ENCODE measurements around the gene MRPL16. TPM values are rescaled to one million over a fixed set of nuclear protein-coding genes. Genes with fewer than 3 reads are reported as not detected.
"Not testable (repeated sequence)": the region's sequence is repeated elsewhere in the genome, so short reads cannot be mapped to it uniquely, and the experiment has no call there.

Gene MRPL16
- total RNA-seq, 2 experiments from 2014 or later: 76.4 to 78.7 TPM

GRCh38 chr11:59849129-59849528, 38.6 kb upstream of the MRPL16 start:
- H3K9me3 Mint-ChIP-seq: no peaks in the 10 kb centered on the region
- DNase-seq (no peak), ATAC-seq (no peak)
- ChIA-PET CTCF (no interaction called here), POLR2A (no interaction called here)
- H3K4me1 Mint-ChIP-seq (ENCODE audit: low read depth): no peaks in the 10 kb centered on the region
- H3K27ac Mint-ChIP-seq: no peak overlapping the region
- intact Hi-C loops (cut with micrococcal nuclease): no loop called here
- TF ChIP-seq CTCF (IDR thresholded peaks at IDR 0.05): no peak
- H3K36me3 Mint-ChIP-seq (ENCODE audit: low read depth): no peaks in the 10 kb centered on the region
- no peak overlapping the region for H3K4me3 Mint-ChIP-seq
- H3K27me3 Mint-ChIP-seq: no peaks in the 10 kb centered on the region

- H3K27me3 Mint-ChIP-seq; H3K27ac Mint-ChIP-seq; CTCF ChIA-PET; H3K4me3 Mint-ChIP-seq; H3K4me1 Mint-ChIP-seq (ENCODE audit: low read depth); POLR2A ChIA-PET; DNase-seq; ATAC-seq; H3K36me3 Mint-ChIP-seq (ENCODE audit: low read depth); intact Hi-C loops (cut with micrococcal nuclease); H3K9me3 Mint-ChIP-seq: not testable (repeated sequence)
These were observed 37.9 kb upstream of the MRPL16 start for GRCh38 chr11:59848439-59848838.

- ChIA-PET CTCF (no interaction called here), POLR2A (no interaction called here)
- no peak overlapping the region for H3K27ac Mint-ChIP-seq
These were observed 37.0 kb upstream of the MRPL16 start for GRCh38 chr11:59847626-59848025.

GRCh38 chr11:59846556-59846955, 36.0 kb upstream of the MRPL16 start:
- no peak overlapping the region for H3K4me3 Mint-ChIP-seq
- TF ChIP-seq CTCF (IDR thresholded peaks at IDR 0.05): no peak
- CTCF ChIA-PET: no interaction called here

More at GRCh38 chr11:59847626-59848025, 37.0 kb upstream of the MRPL16 start:
- Mint-ChIP-seq H3K27me3 (no peaks in the 10 kb centered on the region), H3K4me1 (ENCODE audit: low read depth) (no peaks in the 10 kb centered on the region), H3K36me3 (ENCODE audit: low read depth) (no peaks in the 10 kb centered on the region), H3K9me3 (no peaks in the 10 kb centered on the region), H3K4me3 (no peak overlapping the region)
- intact Hi-C loops (cut with micrococcal nuclease): no loop called here
- ATAC-seq: no peak
- no peak for DNase-seq
- no peak for TF ChIP-seq CTCF (IDR thresholded peaks at IDR 0.05)

GRCh38 chr11:59845399-59845798, 34.8 kb upstream of the MRPL16 start, which contains the start of gene CBLIF:
Gene CBLIF, minus strand, starts transcription at chr11:59845499. Its CDS starts 46 bp downstream, at chr11:59845453.
- ATAC-seq: no peak
- POLR2A ChIA-PET: no interaction called here
- Mint-ChIP-seq H3K36me3 (ENCODE audit: low read depth) (no peaks in the 10 kb centered on the region), H3K27me3 (no peaks in the 10 kb centered on the region), H3K9me3 (no peaks in the 10 kb centered on the region), H3K4me3 (no peak within 1 kb of the TSS), H3K27ac (no peak within 1 kb of the TSS), H3K4me1 (ENCODE audit: low read depth) (no peaks in the 10 kb centered on the region)
- intact Hi-C loops (cut with micrococcal nuclease): no loop called here
- TF ChIP-seq CTCF (IDR thresholded peaks at IDR 0.05): no peak
- CTCF ChIA-PET: no interaction called here
- DNase-seq: no peak

More at GRCh38 chr11:59846556-59846955, 36.0 kb upstream of the MRPL16 start:
- Mint-ChIP-seq H3K27me3 (no peaks in the 10 kb centered on the region), H3K36me3 (ENCODE audit: low read depth) (no peaks in the 10 kb centered on the region), H3K4me1 (ENCODE audit: low read depth) (no peaks in the 10 kb centered on the region), H3K27ac (no peak overlapping the region), H3K9me3 (no peaks in the 10 kb centered on the region)
- POLR2A ChIA-PET: no interaction called here
- DNase-seq (no peak), ATAC-seq (no peak)
- intact Hi-C loops (cut with micrococcal nuclease): no loop called here

- DNase-seq: no peak
- Mint-ChIP-seq H3K9me3 (no peaks in the 10 kb centered on the region), H3K27me3 (peaks cover 3% of the 10 kb centered on the region), H3K4me1 (ENCODE audit: low read depth) (no peaks in the 10 kb centered on the region), H3K4me3 (no peak overlapping the region), H3K36me3 (ENCODE audit: low read depth) (no peaks in the 10 kb centered on the region), H3K27ac (no peak overlapping the region)
- ATAC-seq: no peak
- TF ChIP-seq CTCF (IDR thresholded peaks at IDR 0.05): no peak
- ChIA-PET CTCF (no interaction called here), POLR2A (no interaction called here)
- intact Hi-C loops (cut with micrococcal nuclease): no loop called here
These were observed 31.7 kb upstream of the MRPL16 start for GRCh38 chr11:59842316-59842715.

Data from activated CD8-positive, alpha-beta T cell treated with anti-CD3 and anti-CD28 coated beads for 36 hours (primary cell).